Stimulated activated CD8-positive, alpha-beta memory T cell treated with anti-CD3 and anti-CD28 coated beads, Interleukin-4, amount 100 ng/mL, for 48 hours (primary cell): ENCODE measurements around the gene ALDH3B1.
A peak's percentile ranks its signal among the peaks of the same experiment; 100 is the strongest.

Experiments
- DNase-seq: peaks from one replicate; pipeline ENCODE4 v3.0.0-alpha.2; 2020

Gene ALDH3B1

DNA sequence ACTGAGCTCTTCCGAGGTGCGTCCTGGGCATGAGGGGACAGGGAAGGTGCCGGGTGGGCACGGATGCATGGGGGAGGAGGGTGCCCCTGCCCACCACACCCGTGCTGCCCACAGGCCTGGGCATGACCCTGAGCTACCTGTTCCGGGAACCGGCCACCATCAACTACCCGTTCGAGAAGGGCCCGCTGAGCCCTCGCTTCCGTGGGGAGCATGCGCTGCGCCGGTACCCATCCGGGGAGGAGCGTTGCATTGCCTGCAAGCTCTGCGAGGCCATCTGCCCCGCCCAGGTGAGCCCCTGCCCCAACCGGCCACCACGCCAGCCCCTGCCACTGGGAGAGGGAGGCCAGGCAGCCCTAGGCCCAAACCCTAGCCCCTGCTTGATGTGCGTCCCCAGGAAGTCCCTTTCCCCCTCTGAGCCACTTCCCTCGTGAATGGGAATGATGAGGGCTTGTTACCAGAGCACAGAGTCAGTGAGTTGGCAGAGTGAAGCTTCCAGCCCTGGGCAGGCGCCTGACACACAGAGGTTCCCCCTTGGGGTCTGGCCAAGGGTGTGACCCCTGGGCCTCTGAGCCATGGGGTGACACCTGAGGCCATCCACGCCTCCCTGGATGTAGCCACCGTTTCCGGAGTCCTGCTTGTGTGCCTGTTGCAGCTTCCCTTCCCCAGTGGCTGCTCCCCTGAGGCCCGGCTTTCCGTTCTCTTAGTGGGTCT lies 23.0 kb downstream of the ALDH3B1 start:
- DNase-seq: no peak

DNA sequence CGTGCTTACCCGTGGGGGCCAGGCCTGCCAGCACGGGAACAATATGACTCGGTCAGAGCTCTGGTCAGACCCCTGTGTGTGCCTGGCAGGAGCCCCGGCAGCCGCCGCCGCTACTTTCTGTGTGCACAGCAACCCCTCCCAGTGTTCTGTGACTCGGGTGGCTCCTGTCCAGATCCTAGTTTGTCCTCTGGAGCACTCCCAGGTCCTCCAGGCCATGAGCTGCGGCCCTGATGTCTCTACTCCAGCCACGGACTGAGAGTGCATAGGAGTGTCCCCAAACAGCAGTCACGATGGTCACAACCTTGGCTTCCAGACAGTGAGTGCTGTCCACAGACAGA lies 23.6 kb downstream of the ALDH3B1 start:
- no peak for DNase-seq

DNA sequence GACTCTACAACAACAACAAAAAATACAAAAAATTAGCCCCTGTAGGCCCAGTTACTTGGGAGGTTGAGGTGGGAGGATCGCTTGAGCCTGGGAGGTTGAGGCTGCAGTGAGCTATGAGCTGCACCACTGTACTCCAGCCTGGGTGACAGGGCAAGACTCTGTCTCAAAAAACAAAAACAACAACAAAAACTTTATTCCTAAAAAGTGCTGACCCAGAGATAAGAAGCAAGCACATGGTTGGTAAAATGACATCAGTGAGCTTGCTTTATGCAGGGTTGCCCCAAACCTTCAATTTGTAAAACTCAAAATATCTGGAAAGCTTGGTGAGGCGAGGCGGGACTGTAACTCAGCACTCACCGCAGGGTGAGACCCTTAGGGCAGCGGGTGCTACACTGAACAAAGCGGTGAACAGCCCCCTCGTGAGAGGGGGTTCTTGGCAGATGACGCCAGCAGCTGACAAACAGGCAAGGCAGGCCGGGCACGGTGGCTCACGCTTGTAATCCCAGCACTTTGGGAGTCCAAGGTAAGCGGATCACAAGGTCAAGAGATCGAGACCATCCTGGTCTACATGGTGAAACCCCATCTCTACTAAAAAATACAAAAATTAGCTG lies 25.2 kb downstream of the ALDH3B1 start:
- DNase-seq: no peak

DNA sequence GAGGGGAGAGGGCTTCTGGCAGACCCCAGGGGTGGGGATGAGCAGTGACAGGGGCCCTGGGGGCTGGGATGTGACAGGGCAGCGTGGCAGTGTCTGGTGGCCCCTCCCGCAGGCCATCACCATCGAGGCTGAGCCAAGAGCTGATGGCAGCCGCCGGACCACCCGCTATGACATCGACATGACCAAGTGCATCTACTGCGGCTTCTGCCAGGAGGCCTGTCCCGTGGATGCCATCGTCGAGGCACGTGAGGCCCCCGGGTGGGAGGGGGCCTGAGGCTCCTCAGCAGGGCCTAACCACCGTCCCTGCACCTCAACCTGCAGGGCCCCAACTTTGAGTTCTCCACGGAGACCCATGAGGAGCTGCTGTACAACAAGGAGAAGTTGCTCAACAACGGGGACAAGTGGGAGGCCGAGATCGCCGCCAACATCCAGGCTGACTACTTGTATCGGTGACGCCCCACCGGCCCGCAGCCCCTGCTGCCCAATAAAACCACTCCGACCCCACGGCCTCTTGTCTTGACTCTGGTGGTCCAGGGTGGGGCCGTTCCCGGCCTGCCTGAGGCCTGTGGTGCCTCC lies 26.1 kb downstream of the ALDH3B1 start:
- no peak for DNase-seq

DNA sequence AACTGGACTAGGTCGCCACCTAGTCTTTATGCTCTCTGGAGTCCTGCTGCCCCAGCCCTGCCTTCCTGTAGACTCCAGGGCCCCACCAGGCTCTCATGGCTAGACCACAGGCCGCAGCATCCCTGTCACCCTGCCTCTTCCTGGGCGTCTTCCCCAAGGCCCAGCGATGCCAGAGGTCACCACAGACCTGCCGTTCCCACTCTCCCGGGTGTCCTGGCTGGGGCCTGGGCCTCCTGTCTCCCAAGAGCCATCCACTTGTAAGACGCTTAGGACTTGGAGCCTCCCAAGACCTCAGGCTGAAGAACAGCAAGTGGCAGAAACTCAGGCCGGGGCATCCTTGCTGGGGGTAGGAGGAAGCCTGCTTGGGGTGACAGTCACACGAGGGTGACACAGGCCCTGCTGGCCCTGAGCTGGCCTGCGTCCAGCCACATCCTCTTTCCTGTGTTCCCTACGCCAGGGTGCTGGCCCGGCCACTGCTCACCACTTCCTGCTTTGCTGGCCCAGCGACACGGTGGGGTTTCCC lies 26.7 kb downstream of the ALDH3B1 start:
- DNase-seq: no peak

DNA sequence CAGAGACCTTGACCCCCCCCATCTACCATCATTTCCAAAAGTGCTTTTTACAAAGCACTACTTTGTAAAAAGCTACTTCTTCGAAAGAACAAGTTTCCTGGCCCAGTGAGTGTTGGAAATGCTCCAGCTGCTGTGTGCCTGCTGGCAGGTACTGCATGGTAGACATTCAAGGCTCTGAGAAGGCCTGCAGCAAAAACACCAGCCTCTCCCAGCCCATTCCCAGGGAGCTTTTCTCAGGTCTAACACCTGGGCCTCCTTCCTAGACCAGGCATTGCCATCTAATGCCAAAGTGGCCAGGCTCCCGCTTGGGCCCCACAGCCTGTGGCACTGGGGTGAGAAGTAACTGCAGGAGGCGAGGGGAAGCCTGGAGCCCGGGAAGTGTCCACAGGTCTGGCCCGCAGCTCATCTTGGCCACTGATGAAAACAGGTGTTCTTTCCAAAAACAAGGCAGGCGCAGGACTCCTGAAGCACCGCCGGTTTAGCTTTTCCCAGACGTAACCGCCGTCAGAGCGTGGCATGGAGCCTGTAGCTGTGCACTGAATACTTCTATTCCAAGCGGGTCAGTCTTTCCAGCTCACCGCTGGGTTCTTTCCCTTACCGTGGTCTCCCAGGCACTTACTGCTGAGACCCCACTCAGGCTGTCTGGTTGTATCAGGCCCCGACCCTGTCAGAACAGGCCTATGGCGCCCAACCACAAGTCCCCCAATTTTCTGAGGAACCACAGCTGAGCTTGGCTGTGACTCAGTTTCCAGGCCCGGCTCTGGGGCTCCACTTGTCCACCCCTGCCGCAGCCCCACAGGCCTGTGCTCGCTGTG lies 27.5 kb downstream of the ALDH3B1 start:
- no peak for DNase-seq

DNA sequence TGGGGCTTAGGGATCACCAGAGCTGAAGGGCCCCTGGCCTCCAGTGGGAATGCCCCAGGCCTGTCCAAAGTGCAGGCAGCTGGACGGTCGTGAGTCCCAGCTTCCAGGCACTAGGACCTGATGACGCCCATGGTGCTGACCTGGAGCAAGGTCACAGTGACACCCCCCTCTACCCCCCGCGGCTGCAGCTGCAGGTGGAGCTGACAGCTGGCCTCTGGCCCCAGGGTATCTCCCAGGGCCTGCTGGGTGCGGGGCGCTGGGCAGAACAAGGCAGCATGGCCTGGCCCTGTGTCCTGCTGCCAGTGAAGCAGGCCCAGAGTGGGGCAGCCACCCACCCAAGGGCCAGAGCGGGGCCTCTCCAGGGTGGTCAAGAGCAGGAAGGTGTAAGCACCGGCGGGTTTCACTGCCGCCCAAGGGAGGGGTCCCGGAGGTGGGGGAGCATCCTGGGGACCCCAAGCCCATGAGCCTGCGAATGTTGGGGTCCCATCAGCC lies 28.1 kb downstream of the ALDH3B1 start:
- no peak for DNase-seq

DNA sequence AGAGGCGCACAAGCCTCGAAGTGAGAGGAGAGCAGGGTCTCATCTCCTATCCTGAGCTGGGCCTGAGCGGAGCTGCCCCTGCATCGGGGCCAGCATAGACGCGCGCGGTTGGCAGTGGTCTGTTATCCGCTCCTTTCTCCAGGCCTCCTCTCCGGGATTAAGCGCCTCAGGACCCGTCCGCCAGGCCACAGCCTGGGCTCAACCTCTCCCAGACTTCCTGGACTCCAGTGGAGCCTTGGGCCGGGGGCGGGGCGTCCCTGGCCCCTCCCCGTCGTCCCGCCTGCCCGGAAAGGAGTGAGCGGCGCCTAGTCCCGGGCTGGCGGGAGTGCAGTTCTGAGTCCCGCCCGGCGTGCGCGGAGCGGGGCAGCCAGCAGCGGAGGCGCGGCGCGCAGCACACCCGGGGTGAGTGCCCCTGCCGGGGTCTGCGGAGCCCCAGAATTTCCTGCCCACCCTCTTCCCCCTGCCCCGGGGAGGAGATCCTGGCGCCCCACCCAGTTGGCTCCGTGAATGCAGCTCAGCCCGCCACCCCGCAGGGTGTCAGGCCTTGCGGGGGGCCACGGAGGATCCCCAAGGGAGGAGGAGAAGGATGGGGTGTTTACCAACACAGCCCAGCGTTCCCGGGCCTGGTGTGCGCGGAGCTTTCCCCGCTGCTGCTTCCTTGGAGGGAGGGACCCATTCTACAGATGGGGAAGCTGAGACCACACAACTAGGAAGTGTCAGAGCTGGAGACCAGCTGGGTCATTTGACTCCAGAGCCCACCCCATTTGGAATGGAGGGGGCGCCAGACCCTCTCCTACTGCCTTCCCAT lies 28.8 kb downstream of the ALDH3B1 start, which contains the start of gene TCIRG1:
Gene TCIRG1, plus strand, starts transcription at position 308 of the 808 bp plus-strand sequence. CDS start 2,247 bp downstream, outside the sequence.
- DNase-seq: peak; percentile 81

DNA sequence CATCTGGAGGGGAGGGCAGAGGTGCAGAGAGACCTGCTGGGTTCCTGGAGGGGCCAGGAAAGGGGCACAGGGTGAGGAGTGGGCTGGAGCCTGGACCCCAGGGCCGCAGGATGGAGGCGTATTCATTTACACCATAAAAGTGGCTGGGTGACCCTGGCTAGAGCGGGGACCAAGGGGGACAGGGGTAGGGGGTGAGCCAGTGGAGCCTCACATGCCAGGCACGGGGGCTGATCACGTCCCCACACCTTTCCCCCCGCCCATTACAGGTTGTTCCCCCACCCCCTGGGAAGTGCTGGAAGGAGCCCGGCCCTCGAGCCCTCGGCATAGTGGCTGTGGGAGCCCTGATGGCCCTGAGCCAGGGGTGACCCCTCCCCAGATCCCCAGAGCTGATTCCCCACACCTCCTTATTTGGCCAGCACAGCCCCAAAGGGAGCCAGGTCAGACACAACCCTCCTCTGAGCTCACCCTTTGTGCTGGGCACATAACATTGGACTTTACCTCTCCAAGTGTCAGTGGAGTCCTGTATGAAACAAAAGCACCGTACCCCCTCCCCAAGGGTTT lies 29.5 kb downstream of the ALDH3B1 start:
- DNase-seq: no peak

DNA sequence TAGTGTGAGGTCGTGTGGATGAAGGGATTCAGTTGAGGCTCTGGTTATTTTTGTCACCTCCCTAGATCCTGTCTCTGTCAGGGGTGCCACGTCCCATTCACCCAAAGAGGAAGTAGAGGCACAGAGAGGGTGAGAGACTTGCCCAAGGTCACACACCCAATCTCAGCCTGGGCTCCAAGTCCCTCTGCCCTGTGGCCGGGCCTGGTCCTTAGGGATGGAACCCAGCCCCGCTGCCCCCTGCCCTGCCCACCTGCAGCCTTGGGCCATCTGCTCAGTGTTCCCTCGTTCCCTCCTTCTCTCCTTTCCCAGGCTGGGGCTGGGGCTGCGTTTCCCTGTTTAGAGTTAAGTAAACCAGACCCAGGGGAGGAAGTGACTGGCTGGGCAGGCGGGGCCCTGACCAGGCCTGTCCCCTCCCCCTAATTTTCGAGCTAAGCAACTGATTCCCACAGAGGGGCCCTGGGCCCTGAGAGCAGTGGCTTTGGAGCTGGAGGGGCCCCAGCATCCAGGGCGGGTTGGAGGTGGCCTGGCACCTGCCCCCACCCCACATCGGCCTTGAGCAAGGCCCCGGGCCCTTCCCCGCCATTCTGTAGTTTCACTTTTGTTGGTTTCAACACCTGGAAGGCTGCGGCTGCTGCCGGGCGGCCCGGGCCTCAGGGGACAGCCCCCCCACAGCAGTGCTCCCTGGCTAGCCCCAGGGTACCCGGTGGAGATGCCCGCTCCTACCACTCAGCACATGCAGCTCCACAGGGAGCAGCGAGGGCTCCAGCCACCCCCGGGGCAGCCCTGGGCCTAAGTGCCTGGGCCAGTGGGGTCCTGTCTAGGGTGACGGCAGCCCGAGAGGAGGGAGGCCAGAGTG lies 30.2 kb downstream of the ALDH3B1 start:
- peak; percentile 62 for DNase-seq

DNA sequence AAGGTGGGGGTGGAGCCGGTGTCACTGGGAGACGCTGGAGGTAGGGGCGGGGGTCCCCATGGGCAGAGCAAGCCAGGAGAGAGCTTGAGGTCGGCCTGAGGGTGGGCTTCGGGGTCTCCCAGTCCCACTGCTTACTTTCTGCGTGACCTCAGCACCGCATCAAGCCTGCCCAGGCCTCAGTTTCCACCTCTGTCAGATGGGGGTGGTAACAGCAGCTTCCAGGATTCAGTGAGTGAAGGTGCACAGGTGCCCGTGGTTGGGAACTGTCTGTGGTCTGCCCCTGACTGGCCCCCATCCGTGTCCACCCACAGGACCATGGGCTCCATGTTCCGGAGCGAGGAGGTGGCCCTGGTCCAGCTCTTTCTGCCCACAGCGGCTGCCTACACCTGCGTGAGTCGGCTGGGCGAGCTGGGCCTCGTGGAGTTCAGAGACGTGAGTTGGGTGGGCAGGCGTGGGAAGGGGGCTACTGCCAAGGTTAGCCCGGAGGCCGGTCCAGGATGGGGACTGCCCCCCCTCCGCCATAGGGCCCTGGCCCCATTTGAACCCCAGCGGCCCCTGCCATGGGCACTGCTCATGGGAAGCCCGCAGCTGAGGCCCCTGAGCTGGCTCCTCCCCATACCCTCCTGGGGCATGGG lies 30.9 kb downstream of the ALDH3B1 start:
- DNase-seq: no peak

DNA sequence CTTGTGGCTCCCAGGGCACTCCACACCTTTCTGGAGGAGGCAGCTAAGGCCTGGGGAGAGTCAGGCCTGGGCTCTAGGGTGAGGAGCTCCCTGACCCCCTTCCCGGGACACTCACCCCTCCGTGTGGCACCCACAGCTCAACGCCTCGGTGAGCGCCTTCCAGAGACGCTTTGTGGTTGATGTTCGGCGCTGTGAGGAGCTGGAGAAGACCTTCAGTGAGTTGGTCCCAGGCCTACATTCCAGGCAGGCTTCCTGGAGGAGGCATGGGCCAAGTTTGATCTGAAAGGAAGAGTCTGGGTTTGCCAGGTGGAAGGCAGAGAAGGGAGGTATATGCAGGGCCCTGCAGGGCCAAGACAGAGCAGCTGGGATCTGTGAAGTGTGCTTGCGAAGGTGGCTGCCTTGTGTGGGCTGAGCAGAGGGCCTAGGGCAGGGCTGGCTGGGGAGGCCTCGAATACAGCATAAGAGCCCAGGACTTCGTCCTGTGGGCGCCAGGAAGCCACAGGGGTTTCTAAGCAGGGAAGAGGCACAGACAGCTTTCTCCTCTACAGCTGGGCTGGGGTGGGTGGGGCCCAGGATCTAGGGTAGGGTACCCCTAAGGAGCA lies 31.6 kb downstream of the ALDH3B1 start:
- no peak for DNase-seq

DNA sequence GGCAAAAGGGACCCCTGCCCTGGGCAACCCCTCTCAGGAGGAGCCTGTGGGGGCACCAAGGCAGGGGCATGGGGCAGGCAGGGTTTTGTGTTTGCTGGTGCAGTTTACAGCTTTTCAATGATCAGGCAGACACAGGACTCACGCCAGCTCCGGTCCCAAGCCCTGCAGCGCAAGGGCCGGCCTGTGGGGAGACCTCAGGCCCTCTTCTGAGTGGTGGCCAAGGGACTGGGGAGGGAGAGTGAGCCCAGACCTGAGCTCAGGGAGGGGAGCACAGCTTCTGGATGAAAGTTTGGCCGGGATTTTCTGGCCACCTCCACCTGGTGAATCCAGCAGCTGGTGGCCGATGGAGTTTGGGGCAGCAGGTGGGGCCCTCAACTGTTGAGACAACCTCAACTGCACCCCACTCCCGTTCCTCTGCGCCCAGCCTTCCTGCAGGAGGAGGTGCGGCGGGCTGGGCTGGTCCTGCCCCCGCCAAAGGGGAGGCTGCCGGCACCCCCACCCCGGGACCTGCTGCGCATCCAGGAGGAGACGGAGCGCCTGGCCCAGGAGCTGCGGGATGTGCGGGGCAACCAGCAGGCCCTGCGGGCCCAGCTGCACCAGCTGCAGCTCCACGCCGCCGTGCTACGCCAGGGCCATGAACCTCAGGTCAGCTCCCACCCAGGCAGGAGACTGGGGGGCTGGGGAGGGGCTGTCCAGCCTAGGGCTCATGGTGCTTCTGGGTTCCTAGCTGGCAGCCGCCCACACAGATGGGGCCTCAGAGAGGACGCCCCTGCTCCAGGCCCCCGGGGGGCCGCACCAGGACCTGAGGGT lies 32.3 kb downstream of the ALDH3B1 start:
- no peak for DNase-seq

DNA sequence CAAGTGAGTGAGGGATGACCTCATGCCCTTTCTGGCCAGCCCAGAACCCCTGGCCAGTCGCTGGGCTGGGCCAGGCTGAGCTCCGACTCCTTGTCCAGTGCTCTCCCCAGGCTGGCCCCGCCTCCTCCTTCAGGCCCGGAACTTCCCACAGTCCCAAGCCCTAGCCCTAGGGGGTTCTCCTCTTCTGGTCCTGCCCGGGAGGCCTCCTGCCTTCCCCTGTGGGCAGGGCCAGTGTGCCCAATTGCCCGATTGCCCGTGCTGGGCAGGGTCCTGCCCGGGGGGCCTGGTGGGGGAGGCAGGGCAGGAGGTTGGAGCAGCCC lies 32.9 kb downstream of the ALDH3B1 start:
- DNase-seq: no peak

DNA sequence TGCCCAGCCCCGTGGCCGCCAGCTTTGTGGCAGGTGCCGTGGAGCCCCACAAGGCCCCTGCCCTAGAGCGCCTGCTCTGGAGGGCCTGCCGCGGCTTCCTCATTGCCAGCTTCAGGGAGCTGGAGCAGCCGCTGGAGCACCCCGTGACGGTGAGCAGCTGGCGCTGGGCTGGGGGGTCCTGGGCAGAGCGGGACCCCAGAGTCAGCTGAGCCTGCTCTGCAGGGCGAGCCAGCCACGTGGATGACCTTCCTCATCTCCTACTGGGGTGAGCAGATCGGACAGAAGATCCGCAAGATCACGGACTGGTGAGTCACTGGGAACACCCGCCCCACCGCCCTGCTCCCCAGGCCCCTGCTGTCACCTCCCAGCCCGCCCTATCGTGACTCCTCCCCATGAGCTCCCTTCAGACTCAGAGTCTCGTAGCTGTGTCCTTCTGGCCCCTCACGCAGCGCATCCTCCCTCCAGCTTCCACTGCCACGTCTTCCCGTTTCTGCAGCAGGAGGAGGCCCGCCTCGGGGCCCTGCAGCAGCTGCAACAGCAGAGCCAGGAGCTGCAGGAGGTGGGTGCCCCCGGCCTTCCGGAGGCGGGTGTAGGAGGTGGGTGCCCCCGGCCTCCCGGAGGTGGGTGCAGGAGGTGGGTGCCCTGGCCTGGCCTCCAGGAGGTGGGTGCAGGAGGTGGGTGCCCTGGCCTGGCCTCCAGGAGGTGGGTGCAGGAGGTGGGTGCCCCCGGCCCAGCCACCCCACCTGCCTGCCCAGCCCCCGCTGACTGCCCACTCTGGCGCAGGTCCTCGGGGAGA lies 33.4 kb downstream of the ALDH3B1 start:
- no peak for DNase-seq

DNA sequence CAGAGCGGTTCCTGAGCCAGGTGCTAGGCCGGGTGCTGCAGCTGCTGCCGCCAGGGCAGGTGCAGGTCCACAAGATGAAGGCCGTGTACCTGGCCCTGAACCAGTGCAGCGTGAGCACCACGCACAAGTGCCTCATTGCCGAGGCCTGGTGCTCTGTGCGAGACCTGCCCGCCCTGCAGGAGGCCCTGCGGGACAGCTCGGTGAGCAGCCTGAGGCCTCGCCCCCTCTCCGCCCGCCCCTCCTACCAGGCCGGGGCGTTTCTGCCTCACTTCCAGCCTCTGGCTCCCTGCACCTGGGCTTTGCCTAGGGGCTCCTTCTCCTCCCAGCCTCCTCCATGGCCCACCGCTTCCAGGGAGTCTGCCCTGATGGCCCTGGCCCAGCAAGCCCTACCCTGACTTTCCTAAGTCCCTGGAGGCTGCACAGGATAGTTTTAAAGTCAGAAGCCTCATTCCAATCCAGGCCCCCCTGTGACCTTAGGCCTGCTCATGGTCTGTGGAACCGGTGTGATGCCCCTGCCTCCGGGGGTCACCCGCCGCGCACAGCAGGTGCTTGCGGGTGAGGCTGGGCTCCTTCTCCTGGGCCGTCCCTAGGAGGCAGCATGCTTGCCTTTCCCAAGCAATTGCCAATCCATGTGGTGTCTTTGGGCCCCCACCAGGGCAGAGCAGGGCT lies 34.2 kb downstream of the ALDH3B1 start:
- DNase-seq: no peak

DNA sequence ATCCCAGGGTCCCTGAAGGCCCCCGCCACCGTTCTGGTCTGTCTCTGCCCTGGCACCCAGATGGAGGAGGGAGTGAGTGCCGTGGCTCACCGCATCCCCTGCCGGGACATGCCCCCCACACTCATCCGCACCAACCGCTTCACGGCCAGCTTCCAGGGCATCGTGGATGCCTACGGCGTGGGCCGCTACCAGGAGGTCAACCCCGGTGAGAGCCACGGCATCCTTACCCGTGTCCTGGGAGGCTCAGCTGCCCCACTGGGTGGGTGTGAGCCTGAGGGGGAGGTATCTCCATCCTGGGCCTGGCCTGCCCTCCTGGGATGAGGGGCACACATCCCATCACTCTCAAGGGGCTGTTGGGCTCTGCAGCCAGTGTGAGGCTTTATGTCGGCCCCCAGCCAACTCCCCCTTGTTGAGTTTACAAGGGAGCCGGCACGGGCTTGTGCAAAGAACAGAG lies 34.8 kb downstream of the ALDH3B1 start:
- no peak for DNase-seq
